ENCODE results near the gene RSAD2. TPM values are rescaled to one million over a fixed set of nuclear protein-coding genes. Genes with fewer than 3 reads are reported as not detected.
A peak's percentile ranks its signal among the peaks of the same experiment; 100 is the strongest.

RSAD2 gene
- total RNA-seq, 1 donor from 2014 or later, result 9.5 TPM

DNA sequence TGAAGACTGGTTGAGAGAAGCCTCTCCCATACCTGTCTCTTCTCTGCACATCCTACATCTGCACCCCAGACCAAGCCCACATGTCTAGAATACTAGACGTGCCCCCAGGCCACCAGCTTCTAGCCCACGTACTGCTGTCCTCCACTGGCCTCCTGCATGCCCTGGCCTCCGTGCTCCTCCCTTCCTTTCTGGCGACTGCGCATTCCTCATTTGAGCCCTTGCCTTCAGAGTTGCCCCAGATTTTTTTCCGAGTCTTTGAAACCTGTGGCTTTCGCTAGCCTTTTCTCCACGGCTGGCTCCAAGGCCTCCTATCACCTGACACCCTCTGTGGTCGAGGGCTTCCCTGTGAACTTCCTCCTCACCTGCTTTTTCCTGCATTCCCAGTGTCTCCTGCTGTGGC lies 50.9 kb downstream of the RSAD2 start:
- Mint-ChIP-seq H3K4me3 (ENCODE audit: unreplicated experiment) (peak overlapping the region; percentile 24), H3K4me1 (ENCODE audit: low read depth, unreplicated experiment) (peaks cover 5% of the 10 kb centered on the region), H3K9me3 (ENCODE audit: unreplicated experiment) (peaks cover 2% of the 10 kb centered on the region), H3K27ac (ENCODE audit: unreplicated experiment) (no peak overlapping the region), H3K27me3 (ENCODE audit: low read depth, unreplicated experiment) (peaks cover 4% of the 10 kb centered on the region), H3K36me3 (ENCODE audit: low read depth, unreplicated experiment) (peaks cover 1% of the 10 kb centered on the region)
- no peaks in the 10 kb centered on the region for H3K36me3 ChIP-seq (ENCODE audit: insufficient read depth, low read length)
- no peak overlapping the region for H3K27ac ChIP-seq (ENCODE audit: low read depth, low read length)
- TF ChIP-seq, protein P1, sequence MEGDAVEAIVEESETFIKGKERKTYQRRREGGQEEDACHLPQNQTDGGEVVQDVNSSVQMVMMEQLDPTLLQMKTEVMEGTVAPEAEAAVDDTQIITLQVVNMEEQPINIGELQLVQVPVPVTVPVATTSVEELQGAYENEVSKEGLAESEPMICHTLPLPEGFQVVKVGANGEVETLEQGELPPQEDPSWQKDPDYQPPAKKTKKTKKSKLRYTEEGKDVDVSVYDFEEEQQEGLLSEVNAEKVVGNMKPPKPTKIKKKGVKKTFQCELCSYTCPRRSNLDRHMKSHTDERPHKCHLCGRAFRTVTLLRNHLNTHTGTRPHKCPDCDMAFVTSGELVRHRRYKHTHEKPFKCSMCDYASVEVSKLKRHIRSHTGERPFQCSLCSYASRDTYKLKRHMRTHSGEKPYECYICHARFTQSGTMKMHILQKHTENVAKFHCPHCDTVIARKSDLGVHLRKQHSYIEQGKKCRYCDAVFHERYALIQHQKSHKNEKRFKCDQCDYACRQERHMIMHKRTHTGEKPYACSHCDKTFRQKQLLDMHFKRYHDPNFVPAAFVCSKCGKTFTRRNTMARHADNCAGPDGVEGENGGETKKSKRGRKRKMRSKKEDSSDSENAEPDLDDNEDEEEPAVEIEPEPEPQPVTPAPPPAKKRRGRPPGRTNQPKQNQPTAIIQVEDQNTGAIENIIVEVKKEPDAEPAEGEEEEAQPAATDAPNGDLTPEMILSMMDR (IDR thresholded peaks at IDR 0.05; ENCODE audit: insufficient read depth, low read depth, low read length), result no peak
- TF ChIP-seq EZH2 (IDR thresholded peaks at IDR 0.05; ENCODE audit: insufficient read depth, low read length), result no peak
- H3K9ac ChIP-seq (ENCODE audit: low read length), result no peak overlapping the region
- H3K27me3 ChIP-seq (ENCODE audit: insufficient read depth, low read length), result no peaks in the 10 kb centered on the region
- peaks cover 45% of the 10 kb centered on the region for H4K20me1 ChIP-seq (ENCODE audit: insufficient read depth, low read length)
- peaks cover 5% of the 10 kb centered on the region for H3K4me1 ChIP-seq (ENCODE audit: insufficient read depth, low read length)
- no peak overlapping the region for H2AFZ ChIP-seq (ENCODE audit: low read depth, low read length)
- H3K9me3 ChIP-seq (ENCODE audit: insufficient read depth, low read depth, low read length), result no peaks in the 10 kb centered on the region
- no peak overlapping the region for H3K4me2 ChIP-seq (ENCODE audit: low read length)
- no peak for DNase-seq (ENCODE audit: low read depth)
- FAIRE-seq, result no peak
- no peak overlapping the region for H3K4me3 ChIP-seq (ENCODE audit: insufficient read depth, low read depth, low read length)
- H3K79me2 ChIP-seq (ENCODE audit: insufficient read depth, low read length), result peaks cover 8% of the 10 kb centered on the region

DNA sequence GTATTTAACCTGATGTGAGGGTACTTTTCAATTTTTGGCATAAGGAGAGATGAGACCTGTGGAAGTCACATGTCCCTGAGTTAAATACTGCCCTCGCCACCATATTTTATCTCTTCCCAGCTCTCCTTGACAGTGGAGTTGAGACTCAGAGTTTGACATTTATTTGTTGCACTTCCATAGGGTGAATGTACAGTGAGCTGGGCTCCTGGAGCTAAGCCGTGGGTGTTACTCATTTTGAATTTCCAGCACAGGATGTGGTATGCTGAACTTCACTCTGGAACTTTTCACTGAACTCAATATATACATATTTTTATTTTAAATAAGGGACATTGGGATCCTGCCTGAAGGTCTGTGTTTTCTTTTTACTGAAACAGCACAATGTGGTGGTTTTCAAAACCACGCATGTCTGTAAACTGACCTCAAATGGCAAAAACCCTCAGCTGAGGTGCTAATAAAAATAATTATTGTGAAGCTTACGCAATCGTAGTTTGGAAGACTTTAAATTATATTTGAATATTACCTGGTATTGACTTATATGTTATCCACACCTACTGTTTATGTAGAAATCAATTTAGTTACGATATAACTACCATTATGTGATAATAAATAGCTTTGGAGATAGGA lies 51.7 kb downstream of the RSAD2 start:
- Histone ChIP-seq H3K4me1 (ENCODE audit: insufficient read depth, low read length) (peaks cover 5% of the 10 kb centered on the region), H3K9ac (ENCODE audit: low read length) (no peak overlapping the region), H3K4me2 (ENCODE audit: low read length) (no peak overlapping the region), H4K20me1 (ENCODE audit: insufficient read depth, low read length) (peaks cover 48% of the 10 kb centered on the region), H3K79me2 (ENCODE audit: insufficient read depth, low read length) (peaks cover 8% of the 10 kb centered on the region), H3K4me3 (ENCODE audit: insufficient read depth, low read depth, low read length) (no peak overlapping the region), H3K27ac (ENCODE audit: low read depth, low read length) (no peak overlapping the region), H2AFZ (ENCODE audit: low read depth, low read length) (no peak overlapping the region), H3K27me3 (ENCODE audit: insufficient read depth, low read length) (no peaks in the 10 kb centered on the region), H3K36me3 (ENCODE audit: insufficient read depth, low read length) (no peaks in the 10 kb centered on the region), H3K9me3 (ENCODE audit: insufficient read depth, low read depth, low read length) (no peaks in the 10 kb centered on the region)
- Mint-ChIP-seq H3K4me1 (ENCODE audit: low read depth, unreplicated experiment) (peaks cover 5% of the 10 kb centered on the region), H3K4me3 (ENCODE audit: unreplicated experiment) (no peak overlapping the region), H3K27me3 (ENCODE audit: low read depth, unreplicated experiment) (peaks cover under 1% of the 10 kb centered on the region), H3K27ac (ENCODE audit: unreplicated experiment) (no peak overlapping the region), H3K36me3 (ENCODE audit: low read depth, unreplicated experiment) (peaks cover 1% of the 10 kb centered on the region), H3K9me3 (ENCODE audit: unreplicated experiment) (peaks cover 2% of the 10 kb centered on the region)
- FAIRE-seq (no peak), DNase-seq (ENCODE audit: low read depth) (no peak)
- TF ChIP-seq, protein P1 (IDR thresholded peaks at IDR 0.05; ENCODE audit: insufficient read depth, low read depth, low read length), result no peak
- no peak for TF ChIP-seq EZH2 (IDR thresholded peaks at IDR 0.05; ENCODE audit: insufficient read depth, low read length)

DNA sequence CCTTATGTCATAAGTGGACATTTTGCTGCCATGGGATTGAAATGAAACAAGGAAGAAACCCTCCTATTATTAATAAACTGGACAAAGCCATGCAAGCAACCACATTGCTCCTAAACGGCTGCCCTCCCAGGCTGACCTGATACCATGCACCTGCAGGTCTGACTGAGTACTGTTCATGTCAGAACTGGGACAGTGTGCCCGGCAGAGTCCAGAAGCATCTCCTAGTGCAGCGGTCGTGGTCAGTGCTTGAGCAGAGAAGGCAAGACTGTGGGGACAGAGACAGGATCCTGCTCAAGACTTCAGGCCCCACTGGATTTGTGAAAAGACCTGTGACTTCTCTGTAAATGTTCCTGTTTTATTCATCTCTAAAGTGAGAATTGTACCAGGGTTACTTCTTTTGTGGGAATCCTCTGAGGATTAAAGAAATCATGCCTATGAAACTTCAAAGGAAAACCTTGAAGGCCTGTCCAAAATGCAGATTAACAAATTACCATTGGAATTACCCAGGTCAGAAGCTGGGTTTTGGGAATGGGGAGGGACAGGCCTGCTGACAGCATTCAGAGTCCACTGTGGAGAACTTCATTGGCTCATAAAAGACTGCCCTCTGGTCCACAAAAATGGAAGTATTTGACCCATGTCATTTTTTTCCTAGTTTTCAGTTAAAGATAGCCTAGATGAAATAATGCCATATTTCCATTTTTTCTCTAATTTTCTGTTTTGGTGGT lies 53.5 kb downstream of the RSAD2 start:
- H3K9me3 ChIP-seq (ENCODE audit: insufficient read depth, low read depth, low read length), result no peaks in the 10 kb centered on the region
- Mint-ChIP-seq H3K27ac (ENCODE audit: unreplicated experiment) (no peak overlapping the region), H3K9me3 (ENCODE audit: unreplicated experiment) (peaks cover 2% of the 10 kb centered on the region), H3K27me3 (ENCODE audit: low read depth, unreplicated experiment) (no peaks in the 10 kb centered on the region), H3K4me3 (ENCODE audit: unreplicated experiment) (no peak overlapping the region), H3K36me3 (ENCODE audit: low read depth, unreplicated experiment) (peaks cover 1% of the 10 kb centered on the region), H3K4me1 (ENCODE audit: low read depth, unreplicated experiment) (peaks cover 5% of the 10 kb centered on the region)
- H3K9ac ChIP-seq (ENCODE audit: low read length), result no peak overlapping the region
- H3K4me2 ChIP-seq (ENCODE audit: low read length), result no peak overlapping the region
- no peak overlapping the region for H3K27ac ChIP-seq (ENCODE audit: low read depth, low read length)
- H3K4me3 ChIP-seq (ENCODE audit: insufficient read depth, low read depth, low read length), result no peak overlapping the region
- H3K27me3 ChIP-seq (ENCODE audit: insufficient read depth, low read length), result no peaks in the 10 kb centered on the region
- H3K79me2 ChIP-seq (ENCODE audit: insufficient read depth, low read length), result no peaks in the 10 kb centered on the region
- H3K36me3 ChIP-seq (ENCODE audit: insufficient read depth, low read length), result no peaks in the 10 kb centered on the region
- no peak for TF ChIP-seq EZH2 (IDR thresholded peaks at IDR 0.05; ENCODE audit: insufficient read depth, low read length)
- TF ChIP-seq, protein P1 (IDR thresholded peaks at IDR 0.05; ENCODE audit: insufficient read depth, low read depth, low read length), result no peak
- DNase-seq (ENCODE audit: low read depth) (no peak), FAIRE-seq (no peak)
- no peak overlapping the region for H2AFZ ChIP-seq (ENCODE audit: low read depth, low read length)
- H3K4me1 ChIP-seq (ENCODE audit: insufficient read depth, low read length), result peaks cover 5% of the 10 kb centered on the region
- peaks cover 32% of the 10 kb centered on the region for H4K20me1 ChIP-seq (ENCODE audit: insufficient read depth, low read length)

All from astrocyte (in vitro differentiated cells and primary cell).